GM19023 (cell line): ENCODE results near the gene HSD17B11.
"Not testable (repeated sequence)": the region's sequence is repeated elsewhere in the genome, so short reads cannot be mapped to it uniquely, and the experiment has no call there.

Experiments used
- ATAC-seq: cut with Tn5 transposase; IDR thresholded peaks from one replicate; pipeline ENCODE4 v1.9.1; 2021; ENCODE audit warnings: mild to moderate bottlenecking, moderate library complexity; ENCODE audit not compliant: unreplicated experiment

HSD17B11 gene, protein sequence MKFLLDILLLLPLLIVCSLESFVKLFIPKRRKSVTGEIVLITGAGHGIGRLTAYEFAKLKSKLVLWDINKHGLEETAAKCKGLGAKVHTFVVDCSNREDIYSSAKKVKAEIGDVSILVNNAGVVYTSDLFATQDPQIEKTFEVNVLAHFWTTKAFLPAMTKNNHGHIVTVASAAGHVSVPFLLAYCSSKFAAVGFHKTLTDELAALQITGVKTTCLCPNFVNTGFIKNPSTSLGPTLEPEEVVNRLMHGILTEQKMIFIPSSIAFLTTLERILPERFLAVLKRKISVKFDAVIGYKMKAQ

DNA sequence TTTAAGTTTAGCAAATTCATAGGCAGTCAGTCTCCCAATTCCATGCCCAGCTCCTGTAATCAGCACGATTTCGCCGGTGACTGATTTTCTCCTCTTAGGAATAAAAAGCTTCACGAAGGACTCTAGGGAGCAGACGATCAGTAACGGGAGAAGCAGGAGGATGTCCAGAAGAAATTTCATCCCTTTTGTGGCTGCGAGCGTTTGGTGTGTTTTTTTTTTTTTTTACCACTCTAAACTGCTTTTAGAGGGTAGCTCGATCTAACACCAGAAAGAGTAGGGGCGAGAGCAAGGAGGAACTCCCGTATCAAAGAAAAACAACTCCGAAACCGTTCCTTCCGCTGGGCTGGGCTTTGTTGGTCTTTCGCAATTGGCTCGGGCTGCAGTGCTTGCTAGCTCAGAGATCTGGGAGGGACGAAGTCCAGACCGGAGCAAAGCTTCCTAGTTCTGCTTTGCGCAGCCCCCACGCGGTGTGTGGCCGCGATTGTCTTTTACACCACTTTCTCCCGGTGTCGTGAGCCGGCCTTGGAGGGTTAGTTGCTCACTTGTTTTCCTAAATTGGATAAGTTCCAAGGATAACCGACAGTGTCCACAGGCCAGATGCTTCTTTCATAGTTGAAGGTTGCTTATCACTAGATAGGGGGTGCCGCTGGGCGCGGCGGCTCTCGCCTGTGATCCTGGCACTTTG is at the start of gene HSD17B11:
Gene HSD17B11, minus strand, starts transcription at position 298 of the 685 bp plus-strand sequence. Its CDS starts 118 bp downstream, at position 180.
- peak; percentile 99 for ATAC-seq

DNA sequence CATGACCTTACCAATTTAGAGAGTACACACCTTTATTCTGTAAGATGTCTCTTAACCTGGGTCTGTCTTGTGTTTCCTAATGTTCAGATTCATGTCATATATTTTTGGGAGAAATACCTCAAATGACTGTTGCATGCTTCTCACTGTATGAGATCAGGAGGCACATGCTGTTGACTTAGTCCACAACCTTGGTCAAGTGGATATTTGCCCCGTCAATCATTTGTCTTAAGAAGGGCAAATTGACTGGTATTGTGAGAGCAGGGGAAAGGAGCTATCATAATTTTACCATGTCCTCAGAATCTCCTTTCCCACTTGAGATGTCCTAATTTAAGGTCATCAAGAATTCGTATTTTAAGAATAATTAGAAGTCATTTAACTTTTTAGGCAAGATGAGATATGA is 42.4 kb upstream of the HSD17B11 start:
- no peak for ATAC-seq

DNA sequence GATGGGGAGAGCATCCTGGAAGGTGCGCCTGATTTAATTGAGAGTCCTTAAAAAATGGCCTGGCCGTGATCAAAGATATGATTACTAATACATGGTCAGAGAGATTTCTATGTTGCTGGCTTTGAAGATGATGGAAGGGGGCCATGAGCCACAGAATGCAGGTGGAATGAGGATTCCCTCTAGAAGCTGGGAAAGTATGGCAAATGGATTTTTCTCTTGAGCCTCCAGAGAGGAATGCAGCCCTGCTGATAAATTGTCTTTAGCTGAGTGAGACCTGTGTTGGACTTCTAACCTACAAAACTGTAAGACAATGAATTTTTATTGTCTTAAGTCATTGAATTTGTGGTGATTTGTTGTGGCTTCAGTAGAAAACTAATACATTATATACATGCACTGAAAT is 39.0 kb upstream of the HSD17B11 start:
- ATAC-seq = no peak

DNA sequence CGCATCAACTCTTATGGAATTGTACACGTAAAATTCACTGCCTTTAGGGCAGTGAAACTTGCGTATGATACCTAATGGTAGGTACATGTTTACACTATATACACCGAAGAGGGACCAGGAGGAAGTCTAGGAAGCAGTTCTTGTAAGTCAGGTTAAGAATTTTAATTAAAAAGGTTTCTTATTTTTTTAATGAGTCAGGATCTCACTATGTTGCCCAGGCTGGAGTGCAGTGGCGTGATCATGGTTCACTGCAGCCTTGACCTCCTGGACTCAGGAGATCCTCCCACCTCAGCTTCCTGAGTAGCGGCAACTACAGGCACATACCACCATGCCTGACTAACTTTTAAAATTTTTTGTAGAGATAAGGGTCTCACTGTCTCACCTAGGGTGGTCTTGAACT is 38.0 kb upstream of the HSD17B11 start:
- no peak for ATAC-seq

DNA sequence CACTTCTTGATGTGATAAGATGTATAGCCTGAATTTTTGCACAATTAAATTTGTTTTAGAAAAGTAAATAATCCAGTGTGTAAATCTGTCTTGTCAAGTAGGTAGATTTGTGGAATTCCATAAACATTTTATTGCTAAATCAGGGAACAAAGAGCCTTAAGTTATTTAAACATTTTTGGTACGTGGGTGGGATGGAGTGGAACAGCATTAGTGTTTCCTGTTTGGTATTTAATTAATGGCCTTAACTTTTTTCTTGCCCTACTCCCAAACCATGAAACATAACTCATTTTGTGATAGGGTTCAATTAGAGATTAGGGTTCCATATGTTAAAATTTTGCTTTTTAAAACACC is 36.5 kb upstream of the HSD17B11 start:
- ATAC-seq = no peak

DNA sequence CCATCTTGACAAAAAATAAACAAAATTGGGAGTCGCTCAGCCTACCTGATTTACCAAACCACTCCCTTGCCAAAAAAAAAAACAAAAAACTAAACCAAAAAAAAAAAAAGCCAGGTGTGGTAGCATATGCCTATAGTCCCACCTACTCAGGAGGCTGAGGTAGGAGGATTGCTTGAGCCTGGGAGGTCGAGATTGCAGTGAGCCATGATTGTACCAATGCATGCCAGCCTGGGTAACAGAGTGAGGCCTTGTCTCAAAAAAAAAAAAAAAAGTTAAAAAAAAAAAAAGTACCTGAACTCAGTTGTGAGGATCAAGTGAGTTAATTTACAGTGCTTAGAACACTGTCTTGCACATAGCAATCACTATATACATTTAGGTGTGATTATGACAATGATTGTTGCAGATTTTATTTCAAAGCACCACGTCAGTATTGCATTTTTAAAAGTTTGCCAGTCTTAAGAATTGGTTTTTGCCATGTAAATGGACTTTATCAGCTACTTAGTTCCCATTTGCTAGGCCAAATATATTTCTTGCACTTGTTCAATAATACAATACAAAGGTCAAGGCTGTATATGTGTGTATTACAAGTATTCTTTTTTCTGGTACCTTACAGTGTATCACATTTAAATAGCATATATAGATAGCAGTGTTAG is 36.0 kb upstream of the HSD17B11 start:
- ATAC-seq = no peak

DNA sequence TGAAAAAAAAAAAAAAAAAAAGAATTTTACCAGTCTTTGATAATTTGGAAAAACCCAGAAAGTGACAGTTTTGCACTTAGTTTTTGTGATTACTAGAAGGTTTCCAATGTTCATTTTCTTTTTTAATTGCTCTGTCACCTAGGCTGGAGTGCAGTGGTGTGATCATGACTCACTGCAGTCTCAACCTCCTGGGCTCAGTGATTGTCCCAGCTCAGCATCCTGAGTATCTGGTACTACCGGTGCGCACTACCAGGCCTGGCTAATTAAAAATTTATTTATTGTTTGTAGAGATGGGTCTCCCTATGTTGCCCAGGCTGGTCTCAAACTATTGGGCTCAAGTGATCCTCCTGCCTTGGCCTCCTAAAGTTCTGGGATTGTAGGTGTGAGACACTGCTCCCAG is 34.7 kb upstream of the HSD17B11 start:
- ATAC-seq = no peak

DNA sequence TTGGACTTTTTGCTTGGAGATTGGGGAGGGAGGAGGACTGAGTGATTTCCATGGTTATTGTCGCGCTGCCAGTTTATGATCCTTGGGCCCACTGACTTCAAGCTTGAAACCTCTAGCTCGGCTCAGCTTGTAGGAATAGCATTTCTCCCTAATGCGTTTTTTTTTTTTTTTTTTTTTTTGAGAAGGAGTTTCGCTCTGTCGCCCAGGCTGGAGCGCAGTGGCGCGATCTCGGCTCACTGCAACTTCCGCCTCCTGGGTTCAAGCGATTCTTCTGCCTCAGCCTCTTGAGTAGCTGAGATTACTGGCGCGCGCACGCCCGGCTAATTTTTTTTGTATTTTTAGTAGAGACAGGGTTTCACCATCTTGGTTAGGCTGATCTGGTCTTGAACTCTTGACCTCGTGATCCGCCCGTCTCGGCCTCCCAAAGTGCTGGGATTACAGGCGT is 33.1 kb upstream of the HSD17B11 start:
- ATAC-seq = not testable (repeated sequence)

DNA sequence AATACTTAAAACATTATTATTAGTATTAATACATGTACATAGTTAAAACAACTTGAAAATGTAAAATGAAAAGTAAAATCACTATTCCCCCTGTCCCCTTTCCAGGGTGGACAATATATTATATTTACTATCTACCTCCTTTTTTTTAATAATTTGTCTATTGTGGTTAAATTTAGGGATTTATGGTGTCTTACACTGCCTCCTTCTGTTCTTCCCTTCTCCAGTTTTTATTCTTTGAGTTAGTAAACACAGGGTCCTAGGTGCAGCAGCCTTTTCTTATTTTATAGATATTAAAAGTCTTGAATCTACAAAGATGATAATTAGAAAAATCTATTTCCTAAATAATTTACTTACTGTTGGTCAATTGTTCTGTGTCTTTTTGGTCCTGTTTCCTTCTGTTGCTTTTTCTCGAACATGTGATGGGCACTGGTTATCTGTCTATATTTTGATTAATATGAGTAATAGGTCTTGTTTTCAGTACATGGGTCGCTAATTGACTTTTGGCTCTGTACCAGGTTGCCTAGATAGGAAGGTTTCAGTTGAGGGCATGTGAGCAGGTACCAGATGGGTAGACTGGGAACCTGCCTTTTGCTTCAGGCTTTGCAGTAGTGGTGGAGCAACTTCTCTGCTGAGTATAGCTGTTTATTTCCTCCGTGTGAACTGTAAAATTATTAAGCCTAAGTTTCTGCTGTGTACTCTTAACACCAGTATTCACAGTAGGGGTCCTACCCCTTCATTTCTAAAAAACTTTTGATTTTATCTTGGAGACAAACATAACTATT is 32.5 kb upstream of the HSD17B11 start:
- no peak for ATAC-seq

DNA sequence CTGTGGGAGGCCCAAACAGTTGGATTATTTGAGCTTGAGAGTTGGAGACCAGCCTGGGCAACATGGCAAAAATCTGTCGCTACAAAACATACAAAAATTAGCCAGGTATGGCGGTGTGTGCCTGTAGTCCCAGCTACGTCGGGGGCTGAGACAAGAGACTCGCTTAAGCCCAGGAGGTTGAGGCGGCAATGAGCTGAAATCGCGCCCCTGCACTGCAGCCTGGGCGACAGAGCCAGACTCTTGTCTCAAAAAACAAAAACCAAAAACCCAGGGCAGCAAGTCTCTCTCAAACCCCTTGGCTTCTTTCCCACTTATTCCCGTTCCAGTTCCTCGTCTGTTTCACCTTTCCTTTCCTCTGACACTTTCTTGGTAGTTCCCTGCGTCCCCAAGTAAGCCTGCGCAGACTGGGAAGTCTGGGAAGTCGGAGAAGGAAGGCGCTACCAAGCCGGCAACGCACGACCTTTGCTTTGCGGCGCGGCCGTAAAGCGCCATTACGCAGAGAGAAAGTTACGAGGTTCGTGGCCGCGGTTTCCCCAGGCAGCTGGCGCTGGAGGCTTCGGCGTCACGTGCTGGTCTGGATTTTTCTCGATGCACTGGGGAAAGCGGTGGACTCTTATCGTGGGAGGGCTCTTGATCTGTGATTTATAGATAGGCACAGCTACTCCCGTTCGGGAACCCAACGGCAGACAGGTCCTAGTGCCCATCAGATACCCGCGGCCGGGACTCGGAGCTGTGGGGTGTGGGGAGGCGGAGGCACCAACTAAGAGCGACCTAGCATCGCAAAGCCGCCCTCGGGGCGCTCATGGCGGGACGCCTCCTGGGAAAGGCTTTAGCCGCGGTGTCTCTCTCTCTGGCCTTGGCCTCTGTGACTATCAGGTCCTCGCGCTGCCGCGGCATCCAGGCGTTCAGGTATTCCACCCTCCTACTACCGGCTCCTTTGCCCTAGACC is 31.4 kb upstream of the HSD17B11 start, which contains the start of gene NUDT9:
Gene NUDT9, plus strand, starts transcription at position 470 of the 949 bp plus-strand sequence. Its CDS starts 333 bp downstream, at position 803.
- peak; percentile 90 for ATAC-seq

DNA sequence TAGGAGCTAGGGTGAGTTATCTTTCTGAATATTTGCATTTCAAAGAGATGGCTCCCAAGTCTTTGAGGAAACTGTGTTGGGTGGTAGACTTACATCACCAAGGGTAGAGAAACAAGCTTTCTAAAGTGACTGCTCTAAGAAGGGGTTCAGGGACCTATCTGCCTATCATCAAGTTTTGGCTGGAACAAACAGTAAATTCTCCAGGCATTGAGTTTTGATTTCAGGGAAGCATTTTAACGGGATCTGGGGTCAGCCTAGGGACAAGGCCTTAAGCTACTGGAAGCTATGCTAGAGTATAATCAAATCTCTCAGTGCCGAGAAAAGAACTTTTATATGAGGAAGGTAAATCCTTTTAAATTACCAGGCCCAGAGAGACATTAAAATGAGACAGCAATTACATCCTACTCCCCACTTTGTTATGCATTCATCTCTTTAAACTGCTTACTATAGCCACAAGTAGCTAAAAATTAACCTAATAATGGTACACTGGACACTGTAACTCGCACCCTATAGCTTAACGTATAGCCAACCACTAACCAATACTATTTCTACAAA is 29.4 kb upstream of the HSD17B11 start:
- no peak for ATAC-seq

DNA sequence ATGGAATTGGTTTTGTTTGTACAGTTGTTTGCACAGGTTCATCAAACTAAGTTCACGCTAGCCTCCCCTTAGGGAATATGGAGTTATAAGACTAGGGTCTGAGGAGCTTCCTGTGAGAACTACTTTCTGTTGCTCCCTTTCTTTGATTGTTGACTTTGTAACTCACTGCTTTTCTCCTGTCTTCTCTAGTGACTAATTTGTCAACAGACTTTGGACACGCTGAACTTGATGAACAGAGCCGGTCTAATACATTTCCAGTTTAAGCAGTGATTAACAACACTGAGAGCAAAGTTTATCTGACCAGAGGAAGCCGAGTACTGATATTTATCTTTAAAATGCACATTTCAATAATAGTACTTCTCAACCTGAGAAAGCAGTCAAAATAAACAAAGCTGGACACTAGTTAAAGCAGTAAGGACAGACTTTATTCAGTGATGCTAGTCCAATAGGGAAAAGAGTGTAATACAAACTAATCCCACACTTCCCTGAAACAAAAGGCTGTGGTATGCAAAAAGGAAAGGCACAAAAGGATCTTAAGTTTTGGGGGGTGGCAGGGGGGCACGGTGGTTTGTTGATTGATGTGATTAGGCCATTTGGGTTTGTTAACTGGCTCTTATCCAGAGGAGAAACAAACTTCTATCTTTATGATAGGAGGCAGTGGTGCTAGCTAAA is 28.7 kb upstream of the HSD17B11 start:
- ATAC-seq = no peak

DNA sequence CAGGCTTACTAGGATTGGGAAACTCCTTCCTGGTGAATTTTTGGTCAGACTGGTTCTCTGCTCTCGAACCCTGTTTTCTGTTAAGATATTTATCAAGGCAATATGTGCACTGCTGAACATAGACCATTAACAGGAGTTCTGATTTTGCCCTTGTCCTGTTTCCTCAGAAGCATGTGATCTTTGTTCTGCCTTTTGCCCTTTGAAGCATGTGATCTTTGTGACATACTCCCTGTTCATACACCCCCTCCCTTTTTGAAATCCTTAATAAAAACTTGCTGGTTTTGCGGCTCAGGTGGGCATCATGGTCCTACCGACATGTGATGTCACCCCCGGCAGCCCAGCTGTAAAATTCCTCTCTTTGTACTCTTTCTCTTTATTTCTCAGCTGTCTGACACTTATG is 27.4 kb upstream of the HSD17B11 start:
- not testable (repeated sequence) for ATAC-seq

DNA sequence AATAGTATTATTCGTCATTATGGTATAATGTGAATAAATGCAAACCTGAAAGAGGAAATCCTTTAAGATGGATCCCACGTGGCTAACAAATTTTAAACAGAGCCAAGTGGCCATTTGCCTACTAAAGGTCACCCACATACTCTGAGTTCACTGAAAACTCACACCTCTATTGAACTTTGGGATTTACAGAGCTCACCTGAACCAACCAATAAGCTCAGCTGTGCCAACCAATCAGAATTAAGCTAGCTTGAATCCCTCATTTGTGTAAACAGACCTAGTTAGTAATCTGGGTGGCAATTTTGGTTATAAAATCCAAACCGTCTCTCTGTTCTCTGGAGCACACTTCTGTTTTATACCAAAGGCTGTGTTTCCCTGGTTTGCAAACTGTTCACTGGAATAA is 26.0 kb upstream of the HSD17B11 start:
- ATAC-seq = no peak

DNA sequence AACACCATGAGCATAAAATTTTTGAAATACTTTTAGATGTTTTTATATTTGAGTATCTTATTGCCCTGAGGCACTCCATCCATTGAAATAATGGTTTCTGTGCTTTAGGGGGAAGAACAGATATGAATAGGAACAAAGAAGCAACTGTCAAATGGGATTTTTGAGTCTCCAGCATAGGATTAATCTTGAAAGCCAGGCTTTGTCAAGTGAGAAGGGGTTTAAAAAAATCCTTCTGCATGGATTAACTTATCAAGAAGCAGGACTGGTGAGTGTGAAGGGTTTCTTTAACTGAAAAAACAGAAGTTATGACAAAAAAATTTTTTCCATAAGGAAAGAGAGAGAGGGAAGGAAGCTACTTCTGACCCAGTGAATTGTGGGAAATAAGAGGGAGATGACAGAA is 23.8 kb upstream of the HSD17B11 start:
- ATAC-seq = no peak

DNA sequence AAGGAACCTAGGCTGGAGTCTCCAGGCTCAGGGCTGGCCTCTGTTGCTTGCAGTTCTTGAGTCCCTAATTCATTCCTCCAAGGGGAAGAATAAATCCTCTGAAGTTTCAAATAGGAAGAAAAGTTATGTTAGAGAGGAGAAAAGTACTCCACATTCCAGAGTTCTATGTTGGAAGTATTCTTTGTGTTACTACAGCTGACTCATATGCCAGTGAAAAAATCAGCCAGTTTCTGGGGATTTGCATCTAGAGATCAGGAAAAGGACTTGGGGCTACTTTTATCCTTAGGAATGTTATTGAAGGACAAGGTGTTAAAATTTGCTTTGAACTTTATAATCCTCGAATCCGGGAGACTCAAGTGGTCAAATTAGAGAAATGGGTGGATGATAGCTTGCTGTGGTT is 19.7 kb upstream of the HSD17B11 start:
- no peak for ATAC-seq

DNA sequence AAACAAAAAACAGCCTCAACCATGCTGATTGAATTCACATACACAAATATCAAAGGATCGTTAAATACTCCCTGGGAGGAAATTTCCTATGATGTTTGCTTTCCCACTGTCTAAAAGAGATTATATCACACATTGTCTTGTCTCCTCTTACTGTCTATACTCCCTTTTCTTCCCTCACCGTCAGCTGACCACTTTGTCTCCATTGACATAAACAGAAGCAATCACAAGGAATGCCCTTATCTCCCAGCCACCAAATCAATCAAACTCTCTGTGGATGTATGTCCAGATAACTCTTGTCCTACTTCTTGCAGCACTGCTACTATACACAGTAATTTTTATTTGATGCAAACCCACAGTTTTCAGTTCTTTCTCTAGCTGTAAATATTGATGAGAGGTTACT is 19.2 kb upstream of the HSD17B11 start:
- ATAC-seq = no peak

DNA sequence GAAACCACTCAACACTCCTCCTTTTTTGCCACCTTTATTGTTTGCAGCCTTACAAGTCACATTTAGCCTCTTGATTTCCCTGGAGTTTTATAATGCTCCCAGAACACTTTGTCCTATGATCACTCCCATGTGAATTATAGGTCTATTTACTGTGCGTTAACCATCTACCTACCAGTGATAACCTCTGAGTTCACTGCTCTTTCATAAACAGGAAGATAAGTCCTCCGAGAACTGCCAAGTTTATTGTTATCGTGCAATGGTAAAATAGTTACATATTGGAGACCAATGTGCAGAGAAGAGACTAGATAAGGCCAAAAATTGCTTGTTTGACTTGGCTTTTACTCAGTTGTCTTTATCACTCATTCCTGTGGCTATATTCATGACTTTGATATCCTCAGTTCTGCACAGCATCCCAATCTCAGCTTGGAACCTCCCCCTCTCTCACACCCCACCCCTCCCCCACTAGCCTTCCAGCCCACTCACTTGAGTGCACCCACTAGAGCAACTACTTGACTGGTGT is 18.5 kb upstream of the HSD17B11 start:
- ATAC-seq = no peak

DNA sequence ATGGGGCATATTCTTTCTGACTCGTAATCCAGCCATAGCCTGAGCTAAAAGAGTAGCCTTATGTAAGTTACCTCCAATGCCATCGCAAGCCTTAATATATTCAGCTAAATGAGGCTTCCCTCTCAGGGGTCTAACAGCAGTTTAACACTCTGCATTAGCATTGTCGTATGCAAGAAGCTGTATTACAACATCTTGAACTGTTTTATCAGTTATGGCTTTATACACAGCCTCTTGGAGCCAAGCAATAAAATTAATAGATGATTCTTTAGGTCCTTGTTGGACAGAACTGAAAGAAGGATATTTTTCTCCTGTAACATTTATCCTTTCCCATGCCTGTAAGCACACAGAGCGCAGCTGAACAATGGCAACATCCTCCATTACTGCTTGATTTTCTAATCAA is 15.9 kb upstream of the HSD17B11 start:
- not testable (repeated sequence) for ATAC-seq
